HG02884 (cell line): ENCODE data around the gene FALEC.

Source experiments
- ATAC-seq: cut with Tn5 transposase; IDR thresholded peaks from one replicate; pipeline ENCODE4 v1.9.1; 2021; ENCODE audit warnings: mild to moderate bottlenecking, moderate library complexity; ENCODE audit not compliant: unreplicated experiment

FALEC gene

GRCh38 chr1:150515328-150516049 lies at the start of gene FALEC:
FALEC (plus strand) TSS chr1:150515752.
- peak; percentile 97 for ATAC-seq

GRCh38 chr1:150466964-150467363 lies 48.6 kb upstream of the FALEC start:
- ATAC-seq = no peak

- ATAC-seq = no peak
These were observed 46.3 kb upstream of the FALEC start for GRCh38 chr1:150469291-150469690.

- ATAC-seq = no peak
These were observed 42.9 kb upstream of the FALEC start for GRCh38 chr1:150472601-150473200.

GRCh38 chr1:150473659-150474058 lies 41.9 kb upstream of the FALEC start:
- no peak for ATAC-seq

GRCh38 chr1:150474869-150475268 lies 40.7 kb upstream of the FALEC start:
- ATAC-seq = no peak

GRCh38 chr1:150476754-150477153 lies 38.8 kb upstream of the FALEC start:
- no peak for ATAC-seq

GRCh38 chr1:150477320-150477719 lies 38.2 kb upstream of the FALEC start:
- ATAC-seq = no peak

GRCh38 chr1:150477733-150478132 lies 37.8 kb upstream of the FALEC start:
- no peak for ATAC-seq

- no peak for ATAC-seq
These were observed 36.2 kb upstream of the FALEC start for GRCh38 chr1:150479370-150479769.

GRCh38 chr1:150479927-150480352 lies 35.6 kb upstream of the FALEC start:
- ATAC-seq = no peak

GRCh38 chr1:150484431-150484830 lies 31.1 kb upstream of the FALEC start:
- no peak for ATAC-seq

- no peak for ATAC-seq
These were observed 30.7 kb upstream of the FALEC start for GRCh38 chr1:150484861-150485260.

- peak; percentile 99 for ATAC-seq
These were observed 28.4 kb upstream of the FALEC start, which contains the start of gene TARS2 for GRCh38 chr1:150486966-150487762. TARS2 (plus strand) TSS chr1:150487419; CDS start chr1:150487451, 32 bp downstream.

GRCh38 chr1:150487763-150488115 lies 27.8 kb upstream of the FALEC start:
- ATAC-seq = no peak

- no peak for ATAC-seq
These were observed 22.4 kb upstream of the FALEC start for GRCh38 chr1:150493175-150493574.

GRCh38 chr1:150498342-150498741 lies 17.2 kb upstream of the FALEC start:
- no peak for ATAC-seq

GRCh38 chr1:150505431-150505830 lies 10.1 kb upstream of the FALEC start:
- no peak for ATAC-seq

- ATAC-seq = no peak
These were observed 7.4 kb upstream of the FALEC start, which contains the start of gene ECM1 for GRCh38 chr1:150507912-150508864. ECM1 (plus strand) TSS chr1:150508109; CDS start chr1:150508210, 101 bp downstream.

- ATAC-seq = no peak
These were observed 6.6 kb upstream of the FALEC start for GRCh38 chr1:150508982-150509381.

GRCh38 chr1:150511551-150511950 lies 4.0 kb upstream of the FALEC start:
- no peak for ATAC-seq
